Uterus (tissue), 4 donors: ENCODE measurements around the gene HES2. TPM values are rescaled to one million over a fixed set of nuclear protein-coding genes. Genes with fewer than 3 reads are reported as not detected.

Experiments used
- DNase-seq, 2 donors: peaks; one replicate each; pipeline ENCODE4 v3.0.0-alpha.2; 2019 to 2020
- H3K27ac ChIP-seq, 2 donors: fragments of 200-600 bp; sonication (generic); 1 replicate in 1 of 2; 2 replicates in 1 of 2; pipeline ENCODE4 v1.5.1; 2016 to 2018
- H3K27me3 ChIP-seq, 2 donors: fragments of 200-600 bp; sonication (generic); one replicate each; pipeline ENCODE4 v1.5.1; 2018 to 2019; ENCODE audit warnings: control low read depth in 1 of 2
- H3K36me3 ChIP-seq, 2 donors: fragments of 200-600 bp; sonication (generic); one replicate each; pipeline ENCODE4 v1.5.1; 2019; ENCODE audit warnings: control low read depth in 1 of 2
- H3K4me1 ChIP-seq, 2 donors: fragments of 200-600 bp; sonication (generic); one replicate each; pipeline ENCODE4 v1.5.1; 2018 to 2019; ENCODE audit warnings: control low read depth in 1 of 2
- H3K4me3 ChIP-seq, 2 donors: fragments of 200-600 bp; sonication (generic); 1 replicate in 1 of 2; 2 replicates in 1 of 2; pipeline ENCODE4 v1.5.1; 2018 to 2019; ENCODE audit warnings: mild to moderate bottlenecking in 1 of 2
- H3K9me3 ChIP-seq, 2 donors: fragments of 200-600 bp; sonication (generic); one replicate each; pipeline ENCODE4 v1.5.1; 2019; ENCODE audit warnings: control low read depth in 1 of 2
- CTCF ChIP-seq, 4 experiments: fragments of 200-600 bp in 2 of 4; fragments of 450-650 bp in 2 of 4; sonication (generic) in 2 of 4; IDR thresholded peaks; one replicate each; pipeline ENCODE4 v1.5.1; 2016 to 2019; ENCODE audit warnings: antibody characterized with exemption in 4 of 4, mild to moderate bottlenecking in 2 of 4, moderate library complexity in 1 of 4
- POLR2A ChIP-seq, 2 donors: fragments of 450-650 bp; IDR thresholded peaks; one replicate each; pipeline ENCODE4 v1.6.1; 2016; ENCODE audit warnings: antibody characterized with exemption in 2 of 2, mild to moderate bottlenecking in 1 of 2, moderate library complexity in 1 of 2
- intact Hi-C: fragments of 100-400 bp; cut with DNase I; formaldehyde crosslinking; loops from one replicate; pipeline ENCODE4 v1.15.1; 2023; ENCODE audit warnings: low total_unique reads
- total RNA-seq, 4 donors: library from RNA; depleted of rRNA in 3 of 4; stranded (reverse); fragments of >200 nt in 3 of 4; gene quantifications; one replicate each; pipeline versions ENCODE4 v1.1.0 to v1.2.4, GENCODE V29; 2014 to 2023
- donor health status: DM: yes; HTN: yes; CAD: no.

HES2 gene
- total RNA-seq, 4 donors from 2014 or later: 0.21 TPM; not detected in 3

GRCh38 chr1:6466023-6466422 is 46.3 kb upstream of the HES2 start, which contains the start of gene TNFRSF25:
TNFRSF25 (minus strand) TSS chr1:6466173; CDS start chr1:6466107, 66 bp downstream.
- Histone ChIP-seq H3K36me3 (no peaks in the 10 kb centered on the region), H3K4me1 (no peaks in the 10 kb centered on the region), H3K4me3 (no peak within 1 kb of the TSS), H3K27me3 (no peaks in the 10 kb centered on the region), H3K27ac (no peak within 1 kb of the TSS), H3K9me3 (no peaks in the 10 kb centered on the region)
- TF ChIP-seq CTCF (IDR thresholded peaks at IDR 0.05) (no peak), POLR2A (IDR thresholded peaks at IDR 0.05) (no peak)
- no peak for DNase-seq
- intact Hi-C loops: no loop called here

GRCh38 chr1:6465461-6466005 is 45.8 kb upstream of the HES2 start:
- intact Hi-C loops: no loop called here
- DNase-seq: no peak
- Histone ChIP-seq H3K27me3 (no peaks in the 10 kb centered on the region), H3K9me3 (no peaks in the 10 kb centered on the region), H3K36me3 (no peaks in the 10 kb centered on the region), H3K4me3 (no peak overlapping the region), H3K27ac (no peak overlapping the region), H3K4me1 (no peaks in the 10 kb centered on the region)
- TF ChIP-seq POLR2A (IDR thresholded peaks at IDR 0.05): no peak
- no peak for TF ChIP-seq CTCF (IDR thresholded peaks at IDR 0.05)

DNA sequence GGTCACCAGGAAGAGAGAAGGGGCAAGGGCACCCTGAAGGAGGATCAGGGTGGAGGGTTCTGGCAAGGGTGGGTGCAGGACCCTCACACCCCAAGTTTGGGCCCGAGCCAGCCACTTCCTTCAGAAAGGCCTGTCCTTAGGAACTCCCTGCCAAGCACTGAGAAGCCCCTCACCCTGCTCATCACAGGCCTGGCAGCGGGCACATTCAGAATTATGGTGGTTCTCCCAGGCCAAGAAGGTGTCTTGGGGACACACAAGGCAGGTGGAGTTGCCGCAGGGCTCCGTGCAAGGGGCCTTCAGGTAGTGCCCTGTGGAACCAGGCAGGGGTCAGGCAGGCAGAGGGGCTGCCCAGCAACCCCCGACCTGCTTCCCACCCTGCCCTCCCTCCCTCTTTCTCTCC is 45.2 kb upstream of the HES2 start:
- Histone ChIP-seq H3K27ac (no peak overlapping the region), H3K36me3 (no peaks in the 10 kb centered on the region), H3K4me3 (no peak overlapping the region), H3K9me3 (no peaks in the 10 kb centered on the region), H3K4me1 (peaks cover 0 to 5% of the 10 kb centered on the region in 2 donors), H3K27me3 (no peaks in the 10 kb centered on the region)
- TF ChIP-seq POLR2A (IDR thresholded peaks at IDR 0.05): no peak
- TF ChIP-seq CTCF (IDR thresholded peaks at IDR 0.05): no peak
- intact Hi-C loops: no loop called here
- no peak for DNase-seq

- Histone ChIP-seq H3K27ac (no peak overlapping the region), H3K36me3 (no peaks in the 10 kb centered on the region), H3K9me3 (no peaks in the 10 kb centered on the region), H3K27me3 (no peaks in the 10 kb centered on the region), H3K4me1 (peaks cover 0 to 5% of the 10 kb centered on the region in 2 donors), H3K4me3 (no peak overlapping the region)
- DNase-seq: no peak
- intact Hi-C loops: no loop called here
- TF ChIP-seq CTCF (IDR thresholded peaks at IDR 0.05) (no peak), POLR2A (IDR thresholded peaks at IDR 0.05) (no peak)
These were observed 44.8 kb upstream of the HES2 start for GRCh38 chr1:6464514-6464836.

DNA sequence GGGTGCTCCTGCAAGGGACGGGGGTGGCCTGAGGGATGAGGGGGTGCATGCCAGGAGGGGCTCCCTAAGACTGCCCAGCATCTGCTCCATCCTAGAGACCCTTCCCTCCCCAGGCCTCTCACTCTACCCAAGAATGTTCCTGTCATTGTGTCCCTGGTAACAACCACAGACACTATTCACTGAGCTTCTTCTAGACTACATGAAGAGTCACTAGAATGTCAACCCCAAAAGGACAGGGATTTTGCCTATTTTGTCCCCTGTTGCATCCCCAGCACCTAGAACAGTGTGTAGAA is 43.3 kb upstream of the HES2 start:
- no peaks in the 10 kb centered on the region for H3K36me3 ChIP-seq
- no peak for DNase-seq
- no peak overlapping the region for H3K4me3 ChIP-seq
- H3K9me3 ChIP-seq: no peaks in the 10 kb centered on the region
- peaks cover 0 to 5% of the 10 kb centered on the region in 2 donors for H3K4me1 ChIP-seq
- intact Hi-C loops: no loop called here
- no peaks in the 10 kb centered on the region for H3K27me3 ChIP-seq
- no peak overlapping the region for H3K27ac ChIP-seq
- TF ChIP-seq CTCF (IDR thresholded peaks at IDR 0.05) (no peak), POLR2A (IDR thresholded peaks at IDR 0.05) (no peak)
